Naive B cell (primary cell): ENCODE results near the gene TIMM50. TPM values are rescaled to one million over a fixed set of nuclear protein-coding genes. Genes with fewer than 3 reads are reported as not detected.
"Not testable (repeated sequence)": the region's sequence is repeated elsewhere in the genome, so short reads cannot be mapped to it uniquely, and the experiment has no call there.

Source experiments
- ATAC-seq, 2 donors: fragments of 150-1000 bp; cut with Tn5 transposase; 2 replicates each; pipeline ENCODE4 v1.10.0; 2021; ENCODE audit warnings: low read depth in 2 of 2, mild to moderate bottlenecking in 2 of 2, moderate library complexity in 2 of 2
- DNase-seq: peaks from one replicate; pipeline ENCODE4 v3.0.0; 2022
- H3K27ac Mint-ChIP-seq, 6 donors: one replicate each; pipeline ENCODE4 v1.8.0; 2020 to 2022; ENCODE audit warnings: mild to moderate bottlenecking in 6 of 6, mixed read lengths in 6 of 6, moderate library complexity in 5 of 6, inconsistent platforms in 2 of 6
- H3K27me3 Mint-ChIP-seq, 3 donors: one replicate each; pipeline ENCODE4 v1.8.0; 2021 to 2022; ENCODE audit warnings: mixed read lengths in 3 of 3, mild to moderate bottlenecking in 1 of 3
- H3K36me3 Mint-ChIP-seq, 2 donors: one replicate each; pipeline ENCODE4 v1.8.0; 2020 to 2022; ENCODE audit warnings: mixed read lengths in 2 of 2, inconsistent platforms in 1 of 2, mild to moderate bottlenecking in 1 of 2
- H3K4me1 Mint-ChIP-seq, 3 donors: one replicate each; pipeline ENCODE4 v1.8.0; 2020 to 2022; ENCODE audit warnings: mixed read lengths in 3 of 3, inconsistent platforms in 1 of 3, mild to moderate bottlenecking in 1 of 3, moderate library complexity in 1 of 3
- H3K4me3 Mint-ChIP-seq, 8 donors: one replicate each; pipeline ENCODE4 v1.8.0; 2020 to 2022; ENCODE audit warnings: mild to moderate bottlenecking in 8 of 8, mixed read lengths in 8 of 8, moderate library complexity in 8 of 8, inconsistent platforms in 2 of 8
- H3K9me3 Mint-ChIP-seq, 7 donors: one replicate each; pipeline ENCODE4 v1.8.0; 2020 to 2022; ENCODE audit warnings: mixed read lengths in 7 of 7, mild to moderate bottlenecking in 5 of 7, inconsistent platforms in 2 of 7, moderate library complexity in 1 of 7
- polyA plus RNA-seq, 6 donors: library from polyadenylated mRNA; unstranded; fragments of 300-500 nt; fragmentation: Illumina TruSeq; gene quantifications; one replicate each; pipeline ENCODE4 v1.2.3, GENCODE V29; 2021; ENCODE audit warnings: low read depth in 6 of 6

Gene TIMM50
- polyA plus RNA-seq, 6 donors from 2014 or later: 35.4 to 41.9 (median 37.0) TPM

DNA sequence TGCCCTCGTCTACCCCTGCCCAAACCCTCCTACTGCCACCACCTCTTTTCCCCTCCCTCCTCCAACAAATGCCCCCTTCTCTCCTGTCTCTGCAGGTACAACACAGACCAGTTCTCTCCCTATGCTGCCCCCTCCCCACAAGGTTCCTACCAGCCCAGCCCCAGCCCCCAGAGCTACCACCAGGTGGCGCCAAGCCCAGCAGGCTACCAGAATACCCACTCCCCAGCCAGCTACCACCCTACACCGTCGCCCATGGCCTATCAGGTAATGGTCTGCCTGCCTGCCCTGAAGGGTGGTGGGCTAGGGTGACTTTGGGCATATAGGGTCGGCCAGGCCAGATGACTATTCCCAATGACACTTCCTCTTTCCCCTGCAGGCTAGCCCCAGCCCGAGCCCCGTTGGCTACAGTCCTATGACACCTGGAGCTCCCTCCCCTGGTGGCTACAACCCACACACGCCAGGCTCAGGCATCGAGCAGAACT is 6.5 kb upstream of the TIMM50 start:
- Mint-ChIP-seq H3K27me3 (no peaks in the 10 kb centered on the region), H3K27ac (peak overlapping the region in 3 of 6 donors; percentile 38 to 58 (median 39)), H3K36me3 (peaks cover 10 to 25% of the 10 kb centered on the region in 2 donors), H3K4me3 (peak overlapping the region in 2 of 8 donors; percentile 15 to 69), H3K4me1 (peaks cover 10 to 26% (median 16%) of the 10 kb centered on the region in 3 donors), H3K9me3 (no peaks in the 10 kb centered on the region)
- DNase-seq (peak; percentile 69), ATAC-seq (peak; percentile 90 to 95)

- ATAC-seq: no peak
- Mint-ChIP-seq H3K36me3 (peaks cover 10 to 14% of the 10 kb centered on the region in 2 donors), H3K4me3 (no peak overlapping the region), H3K9me3 (no peaks in the 10 kb centered on the region), H3K4me1 (peaks cover 24 to 27% (median 24%) of the 10 kb centered on the region in 3 donors), H3K27me3 (no peaks in the 10 kb centered on the region), H3K27ac (peak overlapping the region in 1 of 6 donors; percentile 81)
- no peak for DNase-seq
These were observed 4.9 kb upstream of the TIMM50 start for GRCh38 chr19:39475748-39476147.

DNA sequence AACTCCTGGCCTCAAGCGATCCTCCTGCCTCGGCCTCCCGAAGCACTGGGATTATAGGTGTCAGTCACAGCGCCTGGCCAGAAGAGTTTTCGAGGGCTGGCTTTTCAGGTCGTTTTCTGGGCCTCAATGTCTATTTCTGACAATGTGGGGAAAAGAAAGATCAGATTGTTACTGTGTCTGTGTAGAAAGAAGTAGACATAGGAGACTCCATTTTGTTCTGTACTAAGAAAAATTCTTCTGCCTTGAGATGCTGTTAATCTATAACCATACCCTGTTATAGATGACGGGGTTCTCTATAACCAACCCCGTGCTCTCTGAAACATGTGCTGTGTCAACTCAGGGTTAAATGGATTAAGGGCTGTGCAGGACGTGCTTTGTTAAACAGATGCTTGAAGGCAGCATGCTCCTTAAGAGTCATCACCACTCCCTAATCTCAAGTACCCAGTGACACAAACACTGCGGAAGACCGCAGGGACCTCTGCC is 1.3 kb upstream of the TIMM50 start:
- not testable (repeated sequence) for ATAC-seq, H3K36me3 Mint-ChIP-seq, H3K27me3 Mint-ChIP-seq, H3K9me3 Mint-ChIP-seq, DNase-seq
- Mint-ChIP-seq H3K27ac (peak overlapping the region in 1 of 6 donors; percentile 42), H3K4me1 (peaks cover 24 to 37% (median 25%) of the 10 kb centered on the region in 3 donors), H3K4me3 (peak overlapping the region; percentile 86 to 97 (median 95))

- ATAC-seq (no peak), DNase-seq (no peak)
- no peaks in the 10 kb centered on the region for H3K27me3 Mint-ChIP-seq
- peak overlapping the region; percentile 74 to 97 (median 93) for H3K27ac Mint-ChIP-seq
- H3K4me3 Mint-ChIP-seq: peak overlapping the region; percentile 86 to 97 (median 95)
- H3K36me3 Mint-ChIP-seq: peaks cover 0 to 4% of the 10 kb centered on the region in 2 donors
- no peaks in the 10 kb centered on the region for H3K9me3 Mint-ChIP-seq
- peaks cover 19 to 33% (median 22%) of the 10 kb centered on the region in 3 donors for H3K4me1 Mint-ChIP-seq
These were observed 722 bp upstream of the TIMM50 start for GRCh38 chr19:39479916-39480315.

GRCh38 chr19:39481229-39481545 is 549 bp downstream of the TIMM50 start:
- peak overlapping the region; percentile 85 to 97 (median 88) for H3K27ac Mint-ChIP-seq
- H3K4me1 Mint-ChIP-seq: peaks cover 18 to 32% (median 19%) of the 10 kb centered on the region in 3 donors
- no peak for DNase-seq
- no peak for ATAC-seq
- no peaks in the 10 kb centered on the region for H3K9me3 Mint-ChIP-seq
- peak overlapping the region; percentile 86 to 97 (median 95) for H3K4me3 Mint-ChIP-seq
- peaks cover 0 to 4% of the 10 kb centered on the region in 2 donors for H3K36me3 Mint-ChIP-seq
- H3K27me3 Mint-ChIP-seq: no peaks in the 10 kb centered on the region

DNA sequence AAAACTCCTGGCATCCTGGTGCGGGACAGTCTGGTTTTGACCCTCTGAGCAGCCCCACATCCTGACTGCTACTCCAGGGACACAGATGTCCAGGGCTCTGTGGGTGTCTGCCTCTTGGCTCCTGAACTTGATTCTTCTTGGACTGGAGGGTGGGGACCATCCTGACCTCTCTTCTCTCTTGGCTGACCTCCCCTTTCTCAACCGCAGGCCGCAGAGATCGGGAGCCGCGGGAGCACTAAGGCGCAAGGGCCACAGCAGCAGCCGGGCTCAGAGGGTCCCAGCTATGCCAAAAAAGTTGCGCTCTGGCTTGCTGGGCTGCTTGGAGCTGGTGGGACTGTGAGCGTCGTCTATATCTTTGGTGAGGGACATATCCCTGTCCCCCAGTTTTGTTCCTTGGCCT is 1.0 kb downstream of the TIMM50 start:
- Mint-ChIP-seq H3K27ac (peak overlapping the region; percentile 86 to 97 (median 88)), H3K9me3 (no peaks in the 10 kb centered on the region), H3K36me3 (peaks cover 3 to 4% of the 10 kb centered on the region in 2 donors), H3K27me3 (no peaks in the 10 kb centered on the region), H3K4me3 (peak overlapping the region; percentile 86 to 97 (median 95)), H3K4me1 (peaks cover 19 to 32% (median 20%) of the 10 kb centered on the region in 3 donors)
- no peak for ATAC-seq
- DNase-seq: no peak

GRCh38 chr19:39483141-39483540 is 2.5 kb downstream of the TIMM50 start:
- ATAC-seq (no peak), DNase-seq (no peak)
- H3K4me1 Mint-ChIP-seq: peaks cover 19 to 32% (median 23%) of the 10 kb centered on the region in 3 donors
- H3K4me3 Mint-ChIP-seq: peak overlapping the region in 6 of 8 donors; percentile 32 to 95 (median 72)
- H3K36me3 Mint-ChIP-seq: peaks cover 5 to 11% of the 10 kb centered on the region in 2 donors
- no peaks in the 10 kb centered on the region for H3K9me3 Mint-ChIP-seq
- no peaks in the 10 kb centered on the region for H3K27me3 Mint-ChIP-seq
- H3K27ac Mint-ChIP-seq: peak overlapping the region in 2 of 6 donors; percentile 24 to 48

- no peak overlapping the region for H3K4me3 Mint-ChIP-seq
- H3K4me1 Mint-ChIP-seq: peaks cover 0 to 6% (median 5%) of the 10 kb centered on the region in 3 donors
- no peak for ATAC-seq
- no peaks in the 10 kb centered on the region for H3K27me3 Mint-ChIP-seq
- peak overlapping the region in 1 of 6 donors; percentile 47 for H3K27ac Mint-ChIP-seq
- peaks cover 10 to 21% of the 10 kb centered on the region in 2 donors for H3K36me3 Mint-ChIP-seq
- no peak for DNase-seq
- no peaks in the 10 kb centered on the region for H3K9me3 Mint-ChIP-seq
These were observed 9.1 kb downstream of the TIMM50 start for GRCh38 chr19:39489756-39490155.

DNA sequence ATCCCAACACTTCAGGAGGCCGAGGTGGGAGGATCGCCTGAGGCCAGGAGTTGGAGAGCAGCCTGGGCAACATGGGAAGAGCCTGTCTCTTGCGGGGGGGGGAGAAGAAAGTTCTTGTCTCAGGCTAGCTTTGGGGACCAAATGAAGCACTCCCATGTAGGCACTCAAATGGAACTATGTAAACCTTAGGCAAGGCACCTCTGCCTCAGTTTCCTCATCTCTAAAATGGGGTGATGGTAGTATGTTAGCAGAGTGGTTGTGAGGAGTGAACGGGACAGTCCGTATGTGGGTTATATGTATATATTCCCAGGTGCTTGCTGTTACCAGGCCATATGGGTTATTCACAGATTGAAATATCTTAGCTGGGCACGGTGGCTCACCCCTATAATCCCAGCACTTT is 11.6 kb downstream of the TIMM50 start:
- peaks cover 0 to 6% (median 0%) of the 10 kb centered on the region in 3 donors for H3K27me3 Mint-ChIP-seq
- peaks cover 0 to 10% (median 3%) of the 10 kb centered on the region in 3 donors for H3K4me1 Mint-ChIP-seq
- no peaks in the 10 kb centered on the region for H3K9me3 Mint-ChIP-seq
- ATAC-seq (no peak), DNase-seq (no peak)
- no peak overlapping the region for H3K4me3 Mint-ChIP-seq
- no peak overlapping the region for H3K27ac Mint-ChIP-seq
- peaks cover 4 to 13% of the 10 kb centered on the region in 2 donors for H3K36me3 Mint-ChIP-seq

GRCh38 chr19:39492788-39493187 is 12.2 kb downstream of the TIMM50 start:
- DNase-seq (no peak), ATAC-seq (no peak)
- no peak overlapping the region for H3K4me3 Mint-ChIP-seq
- peaks cover 0 to 6% (median 0%) of the 10 kb centered on the region in 3 donors for H3K27me3 Mint-ChIP-seq
- peaks cover 4 to 13% of the 10 kb centered on the region in 2 donors for H3K36me3 Mint-ChIP-seq
- no peaks in the 10 kb centered on the region for H3K9me3 Mint-ChIP-seq
- peaks cover 3 to 13% (median 3%) of the 10 kb centered on the region in 3 donors for H3K4me1 Mint-ChIP-seq
- no peak overlapping the region for H3K27ac Mint-ChIP-seq

GRCh38 chr19:39494661-39495060 is 14.0 kb downstream of the TIMM50 start:
- Mint-ChIP-seq H3K4me1 (peaks cover 15 to 21% (median 19%) of the 10 kb centered on the region in 3 donors), H3K4me3 (peak overlapping the region in 1 of 8 donors; percentile 57), H3K27ac (no peak overlapping the region), H3K36me3 (peaks cover 0 to 4% of the 10 kb centered on the region in 2 donors), H3K27me3 (peaks cover 4 to 17% (median 6%) of the 10 kb centered on the region in 3 donors), H3K9me3 (no peaks in the 10 kb centered on the region)
- ATAC-seq (no peak), DNase-seq (no peak)

- ATAC-seq: no peak
- Mint-ChIP-seq H3K9me3 (no peaks in the 10 kb centered on the region), H3K4me3 (peak overlapping the region in 3 of 8 donors; percentile 4 to 50 (median 23)), H3K36me3 (peaks cover 0 to 4% of the 10 kb centered on the region in 2 donors), H3K27me3 (peaks cover 13 to 31% (median 16%) of the 10 kb centered on the region in 3 donors), H3K4me1 (peaks cover 23 to 31% (median 26%) of the 10 kb centered on the region in 3 donors), H3K27ac (no peak overlapping the region)
- no peak for DNase-seq
These were observed 15.4 kb downstream of the TIMM50 start for GRCh38 chr19:39496063-39496462.

DNA sequence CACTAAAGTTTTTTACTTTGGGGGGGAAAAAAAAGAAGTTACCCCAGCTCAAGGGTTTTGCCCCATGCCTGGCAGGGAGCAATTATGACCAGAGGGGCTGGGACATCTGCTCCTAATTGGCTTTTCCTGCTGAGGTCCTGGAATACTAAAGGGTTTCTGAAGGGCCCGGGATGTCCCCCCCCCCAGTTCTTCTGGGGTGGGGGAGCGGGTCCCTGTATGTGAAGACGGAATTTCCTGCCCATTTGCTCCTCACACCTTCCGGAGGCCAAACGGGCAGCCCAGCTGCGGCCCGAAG is 17.0 kb downstream of the TIMM50 start:
- Mint-ChIP-seq H3K9me3 (no peaks in the 10 kb centered on the region), H3K27me3 (peaks cover 13 to 39% (median 16%) of the 10 kb centered on the region in 3 donors), H3K27ac (no peak overlapping the region), H3K4me1 (peaks cover 23 to 31% (median 26%) of the 10 kb centered on the region in 3 donors), H3K4me3 (peak overlapping the region in 7 of 8 donors; percentile 71 to 91 (median 82)), H3K36me3 (peaks cover 0 to 4% of the 10 kb centered on the region in 2 donors)
- no peak for DNase-seq
- no peak for ATAC-seq
